Esophagus muscularis mucosa (tissue), 3 donors: ENCODE measurements around the gene LGR4.

Experiments
- POLR2A ChIP-seq: fragments of 450-650 bp; IDR thresholded peaks from one replicate; pipeline ENCODE4 v1.6.1; 2017; ENCODE audit warnings: antibody characterized with exemption, moderate library complexity, mild to moderate bottlenecking, low read depth
- TF ChIP-seq, protein P1 (sequence below), 3 experiments: fragments of 200-600 bp in 2 of 3; fragments of 450-650 bp in 1 of 3; sonication (generic) in 2 of 3; IDR thresholded peaks; one replicate each; pipeline ENCODE4 v1.5.1; 2017 to 2019; ENCODE audit warnings: antibody characterized with exemption in 3 of 3, mild to moderate bottlenecking in 2 of 3, moderate library complexity in 1 of 3

DNA sequence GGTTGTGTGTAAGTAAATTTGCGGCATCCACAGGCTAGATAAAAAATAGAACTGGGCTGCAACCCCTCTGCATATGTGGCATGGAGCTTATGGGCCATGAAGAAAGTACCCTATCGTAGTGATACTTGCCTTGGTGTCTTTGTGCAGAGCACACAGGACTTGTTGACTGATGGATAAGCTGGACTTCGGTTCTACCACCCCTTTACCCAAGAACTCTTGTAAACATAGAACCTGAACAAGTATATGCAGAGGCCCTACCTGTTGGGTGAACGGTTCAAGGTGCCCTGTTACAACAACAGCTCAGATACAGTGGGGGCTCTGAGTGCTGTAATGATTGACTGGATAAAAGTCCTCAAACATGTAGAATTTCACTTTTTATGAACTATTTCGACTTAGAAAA, 3.0 kb upstream of the LGR4 start:
- TF ChIP-seq, protein P1, sequence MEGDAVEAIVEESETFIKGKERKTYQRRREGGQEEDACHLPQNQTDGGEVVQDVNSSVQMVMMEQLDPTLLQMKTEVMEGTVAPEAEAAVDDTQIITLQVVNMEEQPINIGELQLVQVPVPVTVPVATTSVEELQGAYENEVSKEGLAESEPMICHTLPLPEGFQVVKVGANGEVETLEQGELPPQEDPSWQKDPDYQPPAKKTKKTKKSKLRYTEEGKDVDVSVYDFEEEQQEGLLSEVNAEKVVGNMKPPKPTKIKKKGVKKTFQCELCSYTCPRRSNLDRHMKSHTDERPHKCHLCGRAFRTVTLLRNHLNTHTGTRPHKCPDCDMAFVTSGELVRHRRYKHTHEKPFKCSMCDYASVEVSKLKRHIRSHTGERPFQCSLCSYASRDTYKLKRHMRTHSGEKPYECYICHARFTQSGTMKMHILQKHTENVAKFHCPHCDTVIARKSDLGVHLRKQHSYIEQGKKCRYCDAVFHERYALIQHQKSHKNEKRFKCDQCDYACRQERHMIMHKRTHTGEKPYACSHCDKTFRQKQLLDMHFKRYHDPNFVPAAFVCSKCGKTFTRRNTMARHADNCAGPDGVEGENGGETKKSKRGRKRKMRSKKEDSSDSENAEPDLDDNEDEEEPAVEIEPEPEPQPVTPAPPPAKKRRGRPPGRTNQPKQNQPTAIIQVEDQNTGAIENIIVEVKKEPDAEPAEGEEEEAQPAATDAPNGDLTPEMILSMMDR (IDR thresholded peaks at IDR 0.05), result no peak
- TF ChIP-seq POLR2A, result no peak
